ENCODE measurements around the gene OTUD4.

Gene OTUD4

GRCh38 chr4:145103496-145103895 lies 76.9 kb downstream of the OTUD4 start:
- peaks cover 91% of the 10 kb centered on the region for H3K36me3 ChIP-seq (ENCODE audit: low read depth)

GRCh38 chr4:145102619-145103018 lies 77.8 kb downstream of the OTUD4 start:
- no peak for DNase-seq (ENCODE audit: low spot score)
- H3K27me3 ChIP-seq (ENCODE audit: insufficient read depth, poor library complexity, severe bottlenecking): no peaks in the 10 kb centered on the region
- peaks cover 13% of the 10 kb centered on the region for H3K4me1 ChIP-seq (ENCODE audit: insufficient read depth, poor library complexity, severe bottlenecking)
- peaks cover 82% of the 10 kb centered on the region for H3K36me3 ChIP-seq (ENCODE audit: low read depth)
- ATAC-seq (ENCODE audit: low read depth): no peak
- no peaks in the 10 kb centered on the region for H3K9me3 ChIP-seq (ENCODE audit: severe bottlenecking)
- H3K27ac ChIP-seq (ENCODE audit: poor library complexity, severe bottlenecking): no peak overlapping the region
- H3K4me3 ChIP-seq (ENCODE audit: severe bottlenecking): no peak overlapping the region
- no peak for TF ChIP-seq CTCF (IDR thresholded peaks at IDR 0.05; ENCODE audit: poor library complexity, severe bottlenecking)

More at GRCh38 chr4:145103496-145103895, 76.9 kb downstream of the OTUD4 start:
- Histone ChIP-seq H3K4me1 (ENCODE audit: insufficient read depth, poor library complexity, severe bottlenecking) (peaks cover 13% of the 10 kb centered on the region), H3K4me3 (ENCODE audit: severe bottlenecking) (no peak overlapping the region), H3K27me3 (ENCODE audit: insufficient read depth, poor library complexity, severe bottlenecking) (no peaks in the 10 kb centered on the region), H3K27ac (ENCODE audit: poor library complexity, severe bottlenecking) (no peak overlapping the region), H3K9me3 (ENCODE audit: severe bottlenecking) (no peaks in the 10 kb centered on the region)
- DNase-seq (ENCODE audit: low spot score): no peak
- TF ChIP-seq CTCF (IDR thresholded peaks at IDR 0.05; ENCODE audit: poor library complexity, severe bottlenecking): no peak
- ATAC-seq (ENCODE audit: low read depth): no peak

GRCh38 chr4:145101091-145101490 lies 79.3 kb downstream of the OTUD4 start:
- no peak overlapping the region for H3K4me3 ChIP-seq (ENCODE audit: severe bottlenecking)
- H3K36me3 ChIP-seq (ENCODE audit: low read depth): peaks cover 68% of the 10 kb centered on the region
- no peak for DNase-seq (ENCODE audit: low spot score)
- ATAC-seq (ENCODE audit: low read depth): no peak
- H3K9me3 ChIP-seq (ENCODE audit: severe bottlenecking): no peaks in the 10 kb centered on the region
- H3K27me3 ChIP-seq (ENCODE audit: insufficient read depth, poor library complexity, severe bottlenecking): no peaks in the 10 kb centered on the region
- H3K4me1 ChIP-seq (ENCODE audit: insufficient read depth, poor library complexity, severe bottlenecking): peaks cover 13% of the 10 kb centered on the region
- TF ChIP-seq CTCF (IDR thresholded peaks at IDR 0.05; ENCODE audit: poor library complexity, severe bottlenecking): no peak
- H3K27ac ChIP-seq (ENCODE audit: poor library complexity, severe bottlenecking): no peak overlapping the region

GRCh38 chr4:145099653-145100052 lies 80.7 kb downstream of the OTUD4 start:
- Histone ChIP-seq H3K4me1 (ENCODE audit: insufficient read depth, poor library complexity, severe bottlenecking) (peaks cover 13% of the 10 kb centered on the region), H3K27me3 (ENCODE audit: insufficient read depth, poor library complexity, severe bottlenecking) (no peaks in the 10 kb centered on the region), H3K9me3 (ENCODE audit: severe bottlenecking) (no peaks in the 10 kb centered on the region), H3K36me3 (ENCODE audit: low read depth) (peaks cover 68% of the 10 kb centered on the region), H3K4me3 (ENCODE audit: severe bottlenecking) (peak overlapping the region; percentile 85), H3K27ac (ENCODE audit: poor library complexity, severe bottlenecking) (no peak overlapping the region)
- DNase-seq (ENCODE audit: low spot score): no peak
- no peak for ATAC-seq (ENCODE audit: low read depth)
- no peak for TF ChIP-seq CTCF (IDR thresholded peaks at IDR 0.05; ENCODE audit: poor library complexity, severe bottlenecking)

GRCh38 chr4:145098675-145099037 lies 81.7 kb downstream of the OTUD4 start:
- Histone ChIP-seq H3K27ac (ENCODE audit: poor library complexity, severe bottlenecking) (peak overlapping the region; percentile 72), H3K4me1 (ENCODE audit: insufficient read depth, poor library complexity, severe bottlenecking) (peaks cover 13% of the 10 kb centered on the region)
- no peak for DNase-seq (ENCODE audit: low spot score)

More at GRCh38 chr4:145098675-145099037, 81.7 kb downstream of the OTUD4 start:
- TF ChIP-seq CTCF (IDR thresholded peaks at IDR 0.05; ENCODE audit: poor library complexity, severe bottlenecking): no peak
- peak; percentile 44 for ATAC-seq (ENCODE audit: low read depth)
- Histone ChIP-seq H3K27me3 (ENCODE audit: insufficient read depth, poor library complexity, severe bottlenecking) (no peaks in the 10 kb centered on the region), H3K4me3 (ENCODE audit: severe bottlenecking) (peak overlapping the region; percentile 85), H3K36me3 (ENCODE audit: low read depth) (peaks cover 70% of the 10 kb centered on the region), H3K9me3 (ENCODE audit: severe bottlenecking) (peaks cover under 1% of the 10 kb centered on the region)
